ENCODE results near the gene ADPRHL1. TPM values are rescaled to one million over a fixed set of nuclear protein-coding genes. Genes with fewer than 3 reads are reported as not detected.
"Not testable (repeated sequence)": the region's sequence is repeated elsewhere in the genome, so short reads cannot be mapped to it uniquely, and the experiment has no call there.

The ADPRHL1 gene
- total RNA-seq, 1 experiment from 2014 or later, result 4.9 TPM

GRCh38 chr13:113371061-113371460, 82.2 kb downstream of the ADPRHL1 start:
- BruUV-seq (replicated peaks), result no TSS peak
- Histone ChIP-seq H3K36me3 (ENCODE audit: control insufficient read depth, insufficient read depth, low read length) (no peaks in the 10 kb centered on the region), H3K9me3 (no peaks in the 10 kb centered on the region; the same call in 1 of the 2 replicates), H3K27me3 (replicated peaks; ENCODE audit: control insufficient read depth, insufficient read depth, low read length) (no peaks in the 10 kb centered on the region), H3K4me1 (no peaks in the 10 kb centered on the region), H3K4me3 (ENCODE audit: low read depth, low read length) (no peak overlapping the region)
- intact Hi-C loops (cut with micrococcal nuclease; ENCODE audit: unreplicated experiment), result no loop called here
- no peak for DNase-seq
- H3K9me3 Mint-ChIP-seq (ENCODE audit: unreplicated experiment), result no peaks in the 10 kb centered on the region
- no peak for TF ChIP-seq CTCF (IDR thresholded peaks at IDR 0.05; ENCODE audit: insufficient read depth in 1 of 2, low read depth in 1 of 2, low read length in 1 of 2, severe bottlenecking in 1 of 2, unreplicated experiment in 1 of 2)
- no peaks in the 10 kb centered on the region for H3K27me3 Mint-ChIP-seq (ENCODE audit: insufficient read depth, unreplicated experiment)
- POLR2A ChIA-PET, result no interaction called here
- CTCF ChIA-PET, result no interaction called here
- peaks cover 13% of the 10 kb centered on the region for H3K36me3 Mint-ChIP-seq (ENCODE audit: insufficient read depth, unreplicated experiment)
- no peak overlapping the region for H3K27ac Mint-ChIP-seq (ENCODE audit: unreplicated experiment)
- H3K4me1 Mint-ChIP-seq (ENCODE audit: low read depth, unreplicated experiment), result no peaks in the 10 kb centered on the region
- H3K4me3 Mint-ChIP-seq (ENCODE audit: unreplicated experiment), result no peak overlapping the region

DNA sequence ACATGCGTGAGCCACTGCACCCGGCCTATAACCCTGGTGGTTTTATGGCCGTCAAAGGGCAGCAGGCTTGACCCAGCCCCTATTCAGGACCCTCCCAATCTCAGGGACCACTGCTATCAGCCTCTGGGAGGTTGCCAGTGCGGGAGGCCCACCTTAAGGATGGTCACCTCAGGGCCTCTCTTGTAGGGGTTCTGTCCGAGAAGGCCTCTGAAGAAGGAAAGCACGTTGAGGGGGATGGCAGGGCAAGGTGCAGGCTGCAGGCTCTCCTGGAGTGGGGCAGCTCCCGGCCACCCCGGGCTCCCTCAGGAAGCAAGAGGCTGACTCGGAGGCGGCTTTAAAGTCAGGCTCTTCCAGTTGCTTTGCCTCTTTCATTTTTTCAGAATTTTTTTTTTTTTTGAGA, 83.4 kb downstream of the ADPRHL1 start:
- no peak overlapping the region for H3K27ac Mint-ChIP-seq (ENCODE audit: unreplicated experiment)
- intact Hi-C loops (cut with micrococcal nuclease; ENCODE audit: unreplicated experiment), result no loop called here
- Histone ChIP-seq H3K4me3 (ENCODE audit: low read depth, low read length) (no peak overlapping the region), H3K36me3 (ENCODE audit: control insufficient read depth, insufficient read depth, low read length) (no peaks in the 10 kb centered on the region), H3K4me1 (no peaks in the 10 kb centered on the region), H3K27me3 (replicated peaks; ENCODE audit: control insufficient read depth, insufficient read depth, low read length) (no peaks in the 10 kb centered on the region), H3K9me3 (no peaks in the 10 kb centered on the region; the same call in 1 of the 2 replicates)
- H3K4me1 Mint-ChIP-seq (ENCODE audit: low read depth, unreplicated experiment), result peaks cover 8% of the 10 kb centered on the region
- no peak for TF ChIP-seq CTCF (IDR thresholded peaks at IDR 0.05; ENCODE audit: insufficient read depth in 1 of 2, low read depth in 1 of 2, low read length in 1 of 2, severe bottlenecking in 1 of 2, unreplicated experiment in 1 of 2)
- H3K27me3 Mint-ChIP-seq (ENCODE audit: insufficient read depth, unreplicated experiment), result no peaks in the 10 kb centered on the region
- POLR2A ChIA-PET, result no interaction called here
- peaks cover 25% of the 10 kb centered on the region for H3K36me3 Mint-ChIP-seq (ENCODE audit: insufficient read depth, unreplicated experiment)
- CTCF ChIA-PET, result no interaction called here
- H3K4me3 Mint-ChIP-seq (ENCODE audit: unreplicated experiment), result no peak overlapping the region
- DNase-seq, result no peak
- BruUV-seq (replicated peaks), result no TSS peak
- H3K9me3 Mint-ChIP-seq (ENCODE audit: unreplicated experiment), result no peaks in the 10 kb centered on the region

DNA sequence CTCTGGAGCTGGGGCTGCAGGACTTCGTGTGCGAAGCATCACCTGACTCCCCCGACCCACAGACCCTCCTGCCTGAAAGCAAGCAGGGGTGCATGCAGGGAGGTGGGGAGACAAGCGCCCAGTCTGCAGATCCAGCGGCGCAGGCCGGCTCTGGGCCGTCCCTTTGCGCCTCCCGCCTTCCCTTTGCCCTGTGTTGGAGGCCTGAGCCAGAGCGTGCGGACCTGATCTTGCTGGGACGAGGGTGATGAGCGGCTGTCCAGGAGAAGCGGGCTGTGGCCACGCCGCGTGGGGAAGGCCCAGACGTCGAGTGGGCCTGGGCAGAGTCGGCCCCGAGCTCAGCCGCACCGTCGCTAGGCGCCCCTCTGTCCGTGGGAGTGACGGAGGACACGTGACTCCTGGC, 84.1 kb downstream of the ADPRHL1 start:
- H3K27me3 Mint-ChIP-seq (ENCODE audit: insufficient read depth, unreplicated experiment), result no peaks in the 10 kb centered on the region
- no peaks in the 10 kb centered on the region for H3K9me3 Mint-ChIP-seq (ENCODE audit: unreplicated experiment)
- no TSS peak for BruUV-seq (replicated peaks)

DNA sequence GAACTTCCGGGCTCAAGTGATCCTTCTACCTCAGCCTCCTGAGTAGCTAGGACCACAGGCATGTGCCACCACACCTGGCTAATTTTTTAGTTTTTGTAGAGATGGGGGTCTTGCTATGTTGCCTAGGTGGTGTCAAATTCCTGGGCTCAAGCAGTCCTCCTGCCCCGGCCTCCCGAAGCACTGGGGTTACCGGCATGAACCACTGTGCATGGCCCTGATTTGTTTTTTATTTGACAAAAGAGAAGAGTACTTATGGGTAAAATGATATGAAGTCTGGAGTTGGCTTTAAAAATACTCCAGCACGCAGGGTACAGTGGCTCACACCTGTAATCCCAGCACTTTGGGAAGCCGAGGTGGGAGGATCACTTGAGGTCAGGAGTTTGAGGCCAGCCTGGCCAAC, 84.9 kb downstream of the ADPRHL1 start:
- intact Hi-C loops (cut with micrococcal nuclease; ENCODE audit: unreplicated experiment); POLR2A ChIA-PET; H3K4me3 Mint-ChIP-seq (ENCODE audit: unreplicated experiment): not testable (repeated sequence)

More for the DNA sequence above, 84.1 kb downstream of the ADPRHL1 start:
- no peak for DNase-seq
- Mint-ChIP-seq H3K4me1 (ENCODE audit: low read depth, unreplicated experiment) (peaks cover 8% of the 10 kb centered on the region), H3K27ac (ENCODE audit: unreplicated experiment) (no peak overlapping the region), H3K36me3 (ENCODE audit: insufficient read depth, unreplicated experiment) (peaks cover 26% of the 10 kb centered on the region), H3K4me3 (ENCODE audit: unreplicated experiment) (no peak overlapping the region)
- Histone ChIP-seq H3K4me1 (no peaks in the 10 kb centered on the region), H3K36me3 (ENCODE audit: control insufficient read depth, insufficient read depth, low read length) (no peaks in the 10 kb centered on the region), H3K27me3 (replicated peaks; ENCODE audit: control insufficient read depth, insufficient read depth, low read length) (no peaks in the 10 kb centered on the region), H3K4me3 (ENCODE audit: low read depth, low read length) (no peak overlapping the region), H3K9me3 (no peaks in the 10 kb centered on the region; the same call in 1 of the 2 replicates)
- CTCF ChIA-PET, result no interaction called here
- intact Hi-C loops (cut with micrococcal nuclease; ENCODE audit: unreplicated experiment), result no loop called here
- TF ChIP-seq CTCF (IDR thresholded peaks at IDR 0.05; ENCODE audit: insufficient read depth in 1 of 2, low read depth in 1 of 2, low read length in 1 of 2, severe bottlenecking in 1 of 2, unreplicated experiment in 1 of 2), result no peak
- POLR2A ChIA-PET, result interaction anchor here (0.7 kb wide), 1 partner anchor 120 kb away, joined by 7 read pairs; no protein-coding TSS in a partner anchor

More for the DNA sequence above, 84.9 kb downstream of the ADPRHL1 start:
- CTCF ChIA-PET; H3K4me1 Mint-ChIP-seq (ENCODE audit: low read depth, unreplicated experiment); H3K27me3 Mint-ChIP-seq (ENCODE audit: insufficient read depth, unreplicated experiment); H3K9me3 ChIP-seq; H3K27me3 ChIP-seq (replicated peaks; ENCODE audit: control insufficient read depth, insufficient read depth, low read length); DNase-seq; H3K4me3 ChIP-seq (ENCODE audit: low read depth, low read length); H3K36me3 ChIP-seq (ENCODE audit: control insufficient read depth, insufficient read depth, low read length); H3K9me3 Mint-ChIP-seq (ENCODE audit: unreplicated experiment); BruUV-seq (replicated peaks); H3K4me1 ChIP-seq: not testable (repeated sequence)
- peak overlapping the region; percentile 66 for H3K27ac Mint-ChIP-seq (ENCODE audit: unreplicated experiment)
- peaks cover 30% of the 10 kb centered on the region for H3K36me3 Mint-ChIP-seq (ENCODE audit: insufficient read depth, unreplicated experiment)
